Fibroblast of lung (primary cell): ENCODE results near the gene RIPOR3. TPM values are rescaled to one million over a fixed set of nuclear protein-coding genes. Genes with fewer than 3 reads are reported as not detected.
A peak's percentile ranks its signal among the peaks of the same experiment; 100 is the strongest.

ENCODE experiments used
- DNase-seq, 2 donors: peaks; one replicate each; pipeline versions ENCODE4 v3.0.0 to v3.0.0-alpha.2; 2010; ENCODE audit warnings: low read depth in 2 of 2
- H2AFZ ChIP-seq: 2 replicates; pipeline ENCODE4 v1.5.1; 2012; ENCODE audit warnings: low read length, control low read depth, inconsistent platforms
- H3K27ac ChIP-seq: 2 replicates; pipeline ENCODE4 v1.5.1; 2011; ENCODE audit warnings: low read length, control low read depth; ENCODE audit not compliant: insufficient read depth
- H3K27me3 ChIP-seq: 2 replicates; pipeline ENCODE4 v1.5.1; 2011; ENCODE audit warnings: mild to moderate bottlenecking, low read length; ENCODE audit not compliant: control insufficient read depth, insufficient read depth
- H3K36me3 ChIP-seq: 2 replicates; pipeline ENCODE4 v1.5.1; 2011; ENCODE audit warnings: low read length; ENCODE audit not compliant: control insufficient read depth, insufficient read depth
- H3K4me1 ChIP-seq: 2 replicates; pipeline ENCODE4 v1.5.1; 2011; ENCODE audit warnings: low read length; ENCODE audit not compliant: control insufficient read depth, insufficient read depth; ENCODE audit errors: extremely low read depth
- H3K4me2 ChIP-seq: 2 replicates; pipeline ENCODE4 v1.5.1; 2011; ENCODE audit warnings: low read length, control low read depth; ENCODE audit not compliant: insufficient read depth; ENCODE audit errors: extremely low read depth
- H3K4me3 ChIP-seq, 4 experiments: fragments of 200-600 bp in 1 of 4; sonication (generic) in 1 of 4; replicated peaks in 1 of 4; 2 replicates each; pipeline ENCODE4 v1.5.1; 2011 to 2016; ENCODE audit warnings: low read length in 4 of 4, low read depth in 3 of 4, mild to moderate bottlenecking in 3 of 4, control low read depth in 2 of 4, inconsistent platforms in 1 of 4, mixed read lengths in 1 of 4; ENCODE audit not compliant: insufficient read depth in 1 of 4; ENCODE audit errors: control extremely low read depth in 1 of 4
- H3K79me2 ChIP-seq: 2 replicates; pipeline ENCODE4 v1.5.1; 2012; ENCODE audit warnings: mild to moderate bottlenecking, low read length, inconsistent platforms; ENCODE audit not compliant: control insufficient read depth, insufficient read depth
- H3K9ac ChIP-seq: 2 replicates; pipeline ENCODE4 v1.5.1; 2011; ENCODE audit warnings: mild to moderate bottlenecking, low read length, control low read depth; ENCODE audit not compliant: insufficient read depth
- H3K9me3 ChIP-seq: 2 replicates; pipeline ENCODE4 v1.5.1; 2012; ENCODE audit warnings: low read depth, low read length; ENCODE audit not compliant: control insufficient read depth, insufficient read depth
- H4K20me1 ChIP-seq: 2 replicates; pipeline ENCODE4 v1.5.1; 2011; ENCODE audit warnings: low read length; ENCODE audit not compliant: control insufficient read depth, insufficient read depth; ENCODE audit errors: extremely low read depth
- EZH2 ChIP-seq: IDR thresholded peaks from 2 replicates; pipeline ENCODE4 v1.5.1; 2012; ENCODE audit warnings: low read length, control low read depth, mild to moderate bottlenecking; ENCODE audit errors: missing control alignments
- polyA plus RNA-seq, 2 donors: library from polyadenylated mRNA; depleted of rRNA in 1 of 2; stranded (reverse) in 1 of 2; unstranded in 1 of 2; fragments of >200 nt; gene quantifications; 2 replicates each; pipeline ENCODE4 v1.2.1, GENCODE V29; 2011 to 2012; ENCODE audit warnings: missing spikeins in 1 of 2
- total RNA-seq: library from RNA; depleted of rRNA; stranded (reverse); fragments of >200 nt; gene quantifications from 2 replicates; pipeline ENCODE4 v1.2.1, GENCODE V29; 2014
- TF ChIP-seq, protein P1 (sequence below), 2 donors: IDR thresholded peaks in 1 of 2; conservative IDR thresholded peaks in 1 of 2; 1 replicate in 1 of 2; 2 replicates in 1 of 2; pipeline ENCODE4 v1.5.1; 2011 to 2012; ENCODE audit warnings: low read length in 2 of 2, control low read depth in 1 of 2, inconsistent platforms in 1 of 2, low read depth in 1 of 2, mild to moderate bottlenecking in 1 of 2

The RIPOR3 gene
- total and polyA plus RNA-seq, 2 donors (not counting 1 experiment from before 2014, with no cell fraction given) = 2.0 to 4.1 TPM

DNA sequence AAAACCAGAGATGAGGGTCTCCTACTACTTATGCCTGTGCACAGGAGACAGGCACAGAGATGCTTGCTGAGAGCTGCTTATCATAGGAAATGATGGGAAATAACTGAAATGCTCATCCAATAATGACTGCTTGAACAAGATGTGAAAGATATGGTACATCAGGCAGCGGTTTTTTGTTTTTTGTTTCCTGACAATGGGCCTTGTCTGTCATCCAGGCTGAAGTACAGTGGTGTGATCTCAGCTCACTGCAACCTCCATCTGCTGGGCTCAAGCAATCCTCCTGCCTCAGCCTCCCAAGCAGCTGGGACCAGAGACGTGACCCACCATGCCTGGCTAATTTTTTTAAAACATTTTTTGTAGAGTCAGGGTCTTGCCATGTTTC is 1.2 kb upstream of the RIPOR3 start:
- no peak overlapping the region for H3K9ac ChIP-seq
- no peak overlapping the region for H3K27ac ChIP-seq
- H4K20me1 ChIP-seq = no peaks in the 10 kb centered on the region
- no peak for DNase-seq
- no peak overlapping the region for H2AFZ ChIP-seq
- no peaks in the 10 kb centered on the region for H3K9me3 ChIP-seq
- no peaks in the 10 kb centered on the region for H3K27me3 ChIP-seq
- peaks cover 6% of the 10 kb centered on the region for H3K4me1 ChIP-seq
- no peak overlapping the region for H3K4me2 ChIP-seq
- H3K79me2 ChIP-seq = no peaks in the 10 kb centered on the region
- no peak for TF ChIP-seq EZH2
- TF ChIP-seq, protein P1, sequence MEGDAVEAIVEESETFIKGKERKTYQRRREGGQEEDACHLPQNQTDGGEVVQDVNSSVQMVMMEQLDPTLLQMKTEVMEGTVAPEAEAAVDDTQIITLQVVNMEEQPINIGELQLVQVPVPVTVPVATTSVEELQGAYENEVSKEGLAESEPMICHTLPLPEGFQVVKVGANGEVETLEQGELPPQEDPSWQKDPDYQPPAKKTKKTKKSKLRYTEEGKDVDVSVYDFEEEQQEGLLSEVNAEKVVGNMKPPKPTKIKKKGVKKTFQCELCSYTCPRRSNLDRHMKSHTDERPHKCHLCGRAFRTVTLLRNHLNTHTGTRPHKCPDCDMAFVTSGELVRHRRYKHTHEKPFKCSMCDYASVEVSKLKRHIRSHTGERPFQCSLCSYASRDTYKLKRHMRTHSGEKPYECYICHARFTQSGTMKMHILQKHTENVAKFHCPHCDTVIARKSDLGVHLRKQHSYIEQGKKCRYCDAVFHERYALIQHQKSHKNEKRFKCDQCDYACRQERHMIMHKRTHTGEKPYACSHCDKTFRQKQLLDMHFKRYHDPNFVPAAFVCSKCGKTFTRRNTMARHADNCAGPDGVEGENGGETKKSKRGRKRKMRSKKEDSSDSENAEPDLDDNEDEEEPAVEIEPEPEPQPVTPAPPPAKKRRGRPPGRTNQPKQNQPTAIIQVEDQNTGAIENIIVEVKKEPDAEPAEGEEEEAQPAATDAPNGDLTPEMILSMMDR (conservative IDR thresholded peaks at IDR 0.05 in 1 of 2, IDR thresholded peaks at IDR 0.05 in 1 of 2; ENCODE audit: low read depth in 1 of 2, low read length in 2 of 2) = no peak
- H3K4me3 ChIP-seq = no peak overlapping the region
- H3K36me3 ChIP-seq = no peaks in the 10 kb centered on the region

DNA sequence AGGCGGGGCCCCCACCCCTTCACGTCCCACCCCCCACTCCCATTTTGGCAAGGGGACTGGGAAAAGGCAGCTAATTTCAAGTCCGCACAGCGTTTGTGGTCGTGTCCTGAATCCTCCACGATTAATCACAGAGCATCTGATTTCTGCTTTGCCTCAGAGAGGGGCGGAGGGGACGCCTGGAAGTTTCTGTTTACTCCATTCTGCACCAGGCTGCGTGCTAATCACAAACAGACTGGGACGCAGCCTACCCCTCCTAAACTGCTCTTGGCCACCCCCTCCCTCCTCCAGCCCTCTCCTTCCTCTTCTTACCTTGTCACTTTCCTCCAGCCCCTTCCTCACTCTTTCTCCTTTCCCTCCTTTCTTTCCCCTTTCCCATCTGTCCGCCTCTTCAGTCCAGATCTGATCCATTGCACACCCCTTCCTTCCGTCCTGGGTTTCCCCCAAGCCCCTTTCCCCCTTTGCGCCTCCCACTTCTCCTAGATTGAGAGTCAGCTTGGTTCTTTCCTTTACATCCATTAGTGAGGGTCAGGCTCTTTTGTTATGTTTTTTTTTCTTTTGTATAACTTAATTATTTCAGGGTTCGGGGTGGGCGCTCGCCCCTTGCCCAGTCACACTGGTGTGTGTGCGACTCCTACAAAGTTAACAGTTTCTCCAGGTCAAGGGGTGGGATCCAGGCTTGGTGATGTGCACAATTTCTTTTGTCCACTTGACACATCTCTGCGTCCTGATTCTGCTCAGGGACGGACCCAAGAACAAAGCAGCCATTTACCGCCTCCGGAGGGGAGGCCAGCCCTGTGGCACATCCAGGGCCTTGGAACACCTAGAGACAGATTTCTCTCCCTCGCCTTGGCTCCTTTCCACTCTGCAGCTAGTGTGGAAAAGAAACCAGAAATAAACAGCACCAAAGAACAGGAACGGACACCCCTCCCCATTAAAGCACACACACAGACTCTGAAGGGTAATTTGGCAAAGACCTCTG is 520 bp upstream of the RIPOR3 start:
- peak overlapping the region; percentile 74 for H2AFZ ChIP-seq
- no peak overlapping the region for H3K27ac ChIP-seq
- peak; percentile 59 to 64 for DNase-seq
- no peaks in the 10 kb centered on the region for H3K79me2 ChIP-seq
- peaks cover 6% of the 10 kb centered on the region for H3K4me1 ChIP-seq
- TF ChIP-seq EZH2 = no peak
- TF ChIP-seq, protein P1 (conservative IDR thresholded peaks at IDR 0.05 in 1 of 2, IDR thresholded peaks at IDR 0.05 in 1 of 2; ENCODE audit: low read depth in 1 of 2, low read length in 2 of 2) = no peak
- no peaks in the 10 kb centered on the region for H4K20me1 ChIP-seq
- H3K4me2 ChIP-seq = peak overlapping the region; percentile 72
- no peaks in the 10 kb centered on the region for H3K27me3 ChIP-seq
- H3K4me3 ChIP-seq = peak overlapping the region in 3 of 4 experiments; percentile 26 to 67 (median 47)
- no peak overlapping the region for H3K9ac ChIP-seq
- no peaks in the 10 kb centered on the region for H3K36me3 ChIP-seq
- H3K9me3 ChIP-seq = no peaks in the 10 kb centered on the region

DNA sequence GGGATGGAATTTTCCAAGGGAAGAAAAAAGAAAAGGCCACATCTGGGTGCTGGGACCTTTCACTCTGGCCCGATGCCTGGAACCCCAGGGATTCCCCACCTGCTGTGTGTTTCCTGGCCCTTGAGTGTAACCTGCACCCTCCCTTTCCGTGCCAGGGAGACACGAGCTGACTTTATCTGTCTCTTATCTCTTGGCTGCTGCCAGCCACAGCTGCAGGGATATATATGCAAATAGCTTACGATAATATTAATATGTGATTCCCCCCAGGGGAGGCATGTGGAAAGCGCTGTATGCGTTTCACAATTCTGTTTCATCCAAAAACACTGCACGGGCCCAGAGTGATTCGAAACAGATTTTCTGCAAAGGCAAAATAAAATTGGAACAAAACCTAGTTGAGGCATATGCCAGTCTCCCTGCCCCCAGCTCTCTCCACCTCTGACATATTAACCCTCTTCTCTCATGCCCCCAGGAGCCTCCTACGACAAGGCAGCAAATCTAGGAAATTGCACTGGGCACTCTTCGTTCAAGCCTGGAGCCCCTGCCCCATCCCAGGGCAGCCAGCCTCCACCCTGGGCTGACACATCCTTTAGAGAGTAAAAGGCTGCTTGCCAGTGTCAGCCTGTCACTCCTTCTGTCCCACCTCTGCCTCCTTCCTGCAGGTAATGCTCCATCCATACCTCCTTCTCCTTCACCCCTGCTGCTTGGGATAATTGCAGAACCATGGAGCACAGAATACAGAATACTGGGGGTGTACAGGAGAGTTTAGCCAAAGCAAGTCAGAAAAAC is 1.3 kb downstream of the RIPOR3 start:
- no peak for TF ChIP-seq EZH2
- TF ChIP-seq, protein P1 (conservative IDR thresholded peaks at IDR 0.05 in 1 of 2, IDR thresholded peaks at IDR 0.05 in 1 of 2; ENCODE audit: low read depth in 1 of 2, low read length in 2 of 2) = no peak
- peak overlapping the region in 2 of 4 experiments; percentile 10 to 67 for H3K4me3 ChIP-seq
- no peak overlapping the region for H3K9ac ChIP-seq
- no peaks in the 10 kb centered on the region for H3K79me2 ChIP-seq
- no peaks in the 10 kb centered on the region for H3K9me3 ChIP-seq
- H3K4me2 ChIP-seq = no peak overlapping the region
- peaks cover 6% of the 10 kb centered on the region for H3K4me1 ChIP-seq
- no peak overlapping the region for H3K27ac ChIP-seq
- no peak overlapping the region for H2AFZ ChIP-seq
- DNase-seq = peak in 1 of 2 donors; percentile 36
- no peaks in the 10 kb centered on the region for H4K20me1 ChIP-seq
- H3K27me3 ChIP-seq = no peaks in the 10 kb centered on the region
- no peaks in the 10 kb centered on the region for H3K36me3 ChIP-seq
